Esophagus muscularis mucosa (tissue), 4 donors: ENCODE results near the gene PUS7. TPM values are rescaled to one million over a fixed set of nuclear protein-coding genes. Genes with fewer than 3 reads are reported as not detected.
"Not testable (repeated sequence)": the region's sequence is repeated elsewhere in the genome, so short reads cannot be mapped to it uniquely, and the experiment has no call there.

ENCODE experiments used
- DNase-seq: peaks from one replicate; pipeline ENCODE4 v3.0.0-alpha.2; 2017; ENCODE audit errors: extremely low spot score
- H3K27ac ChIP-seq, 4 donors: fragments of 200-600 bp; sonication (generic); replicated peaks in 1 of 4; 1 replicate in 3 of 4; 2 replicates in 1 of 4; pipeline ENCODE4 v1.5.1; 2016 to 2019; ENCODE audit warnings: mild to moderate bottlenecking in 1 of 4
- H3K27me3 ChIP-seq, 4 donors: fragments of 200-600 bp; sonication (generic); one replicate each; pipeline versions ENCODE4 v1.5.1 to v1.6.0; 2016 to 2019
- H3K36me3 ChIP-seq, 4 donors: fragments of 200-600 bp; sonication (generic); one replicate each; pipeline ENCODE4 v1.5.1; 2016 to 2019
- H3K4me1 ChIP-seq, 4 donors: fragments of 200-600 bp; sonication (generic); one replicate each; pipeline ENCODE4 v1.5.1; 2016 to 2019
- H3K4me3 ChIP-seq, 4 donors: fragments of 200-600 bp; sonication (generic); 1 replicate in 2 of 4; 2 replicates in 2 of 4; pipeline ENCODE4 v1.5.1; 2016 to 2019; ENCODE audit warnings: mild to moderate bottlenecking in 4 of 4, moderate library complexity in 1 of 4
- H3K9me3 ChIP-seq, 4 donors: fragments of 200-600 bp; sonication (generic); 1 replicate in 3 of 4; 2 replicates in 1 of 4; pipeline ENCODE4 v1.5.1; 2016 to 2019
- EP300 ChIP-seq: sonication (generic); formaldehyde crosslinking; IDR thresholded peaks from one replicate; pipeline ENCODE4 v1.6.1; 2017; ENCODE audit warnings: antibody characterized with exemption
- POLR2A ChIP-seq: fragments of 450-650 bp; IDR thresholded peaks from one replicate; pipeline ENCODE4 v1.6.1; 2017; ENCODE audit warnings: antibody characterized with exemption, moderate library complexity, mild to moderate bottlenecking, low read depth
- POLR2AphosphoS5 ChIP-seq, 2 donors: sonication (generic); formaldehyde crosslinking; IDR thresholded peaks; one replicate each; pipeline ENCODE4 v1.6.1; 2017; ENCODE audit warnings: antibody characterized with exemption in 2 of 2
- WGBS: methylation state at CpG from one replicate; pipeline ENCODE4 v1.1.5; 2018; 5-methylcytosine and 5-hydroxymethylcytosine counted together
- intact Hi-C: fragments of 100-400 bp; cut with DNase I; formaldehyde crosslinking; loops from one replicate; pipeline ENCODE4 v1.15.1; 2023
- total RNA-seq, 4 donors: library from RNA; depleted of rRNA; stranded (reverse); fragments of >200 nt; gene quantifications; one replicate each; pipeline versions ENCODE4 v1.1.0 to v1.2.1, GENCODE V29; 2016
- TF ChIP-seq, protein P1 (sequence below), 3 experiments: fragments of 200-600 bp in 2 of 3; fragments of 450-650 bp in 1 of 3; sonication (generic) in 2 of 3; IDR thresholded peaks; one replicate each; pipeline ENCODE4 v1.5.1; 2017 to 2019; ENCODE audit warnings: antibody characterized with exemption in 3 of 3, mild to moderate bottlenecking in 2 of 3, moderate library complexity in 1 of 3

The PUS7 gene
- total RNA-seq, 4 donors from 2014 or later, result 7.1 to 22.9 (median 12.7) TPM

DNA sequence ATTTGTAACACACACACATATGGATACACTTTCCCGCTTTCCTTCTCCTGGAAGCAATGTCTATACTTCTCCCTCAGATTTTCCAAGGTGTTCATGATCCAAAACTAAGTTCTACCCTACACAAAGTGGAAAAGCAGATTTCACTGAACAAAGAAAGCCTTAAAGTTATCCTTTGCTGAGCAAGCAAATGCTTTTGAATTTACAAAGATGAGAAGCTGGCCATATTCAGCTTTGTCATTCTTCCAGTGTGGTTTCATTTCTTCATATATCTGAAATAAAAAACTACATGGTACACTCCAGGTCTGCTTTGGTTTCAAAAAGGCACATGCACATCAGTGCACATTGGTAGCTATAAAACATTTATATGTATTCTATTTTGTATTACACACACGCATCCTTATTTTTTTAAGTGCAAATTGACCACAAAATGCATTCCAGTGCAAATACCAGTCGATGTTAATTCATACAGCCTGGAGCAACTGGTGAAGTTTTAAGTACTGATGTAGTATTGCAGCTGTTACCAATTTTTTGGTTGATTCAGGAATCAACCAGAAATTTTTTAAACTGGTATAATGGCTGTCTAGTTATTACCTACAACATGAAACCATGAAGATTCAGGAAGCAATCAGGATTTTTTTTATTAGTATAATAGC, 67.8 kb downstream of the PUS7 start:
- intact Hi-C loops, result no loop called here
- WGBS, result 77% methylated on average over 3 of the region's 3 CpGs
- Histone ChIP-seq H3K27me3 (no peaks in the 10 kb centered on the region), H3K36me3 (peaks cover 0 to 21% (median 12%) of the 10 kb centered on the region in 4 donors), H3K4me3 (no peak overlapping the region), H3K9me3 (no peaks in the 10 kb centered on the region), H3K4me1 (no peaks in the 10 kb centered on the region), H3K27ac (no peak overlapping the region)
- no peak for DNase-seq
- TF ChIP-seq, protein P1, sequence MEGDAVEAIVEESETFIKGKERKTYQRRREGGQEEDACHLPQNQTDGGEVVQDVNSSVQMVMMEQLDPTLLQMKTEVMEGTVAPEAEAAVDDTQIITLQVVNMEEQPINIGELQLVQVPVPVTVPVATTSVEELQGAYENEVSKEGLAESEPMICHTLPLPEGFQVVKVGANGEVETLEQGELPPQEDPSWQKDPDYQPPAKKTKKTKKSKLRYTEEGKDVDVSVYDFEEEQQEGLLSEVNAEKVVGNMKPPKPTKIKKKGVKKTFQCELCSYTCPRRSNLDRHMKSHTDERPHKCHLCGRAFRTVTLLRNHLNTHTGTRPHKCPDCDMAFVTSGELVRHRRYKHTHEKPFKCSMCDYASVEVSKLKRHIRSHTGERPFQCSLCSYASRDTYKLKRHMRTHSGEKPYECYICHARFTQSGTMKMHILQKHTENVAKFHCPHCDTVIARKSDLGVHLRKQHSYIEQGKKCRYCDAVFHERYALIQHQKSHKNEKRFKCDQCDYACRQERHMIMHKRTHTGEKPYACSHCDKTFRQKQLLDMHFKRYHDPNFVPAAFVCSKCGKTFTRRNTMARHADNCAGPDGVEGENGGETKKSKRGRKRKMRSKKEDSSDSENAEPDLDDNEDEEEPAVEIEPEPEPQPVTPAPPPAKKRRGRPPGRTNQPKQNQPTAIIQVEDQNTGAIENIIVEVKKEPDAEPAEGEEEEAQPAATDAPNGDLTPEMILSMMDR (IDR thresholded peaks at IDR 0.05), result no peak
- TF ChIP-seq POLR2AphosphoS5 (IDR thresholded peaks at IDR 0.05) (no peak), POLR2A (no peak), EP300 (no peak)

- no peaks in the 10 kb centered on the region for H3K9me3 ChIP-seq
- H3K36me3 ChIP-seq, result peaks cover 0 to 4% (median 2%) of the 10 kb centered on the region in 4 donors
- DNase-seq, result no peak
- intact Hi-C loops, result no loop called here
- WGBS, result 78% methylated on average over 2 of the region's 2 CpGs
- H3K27me3 ChIP-seq, result no peaks in the 10 kb centered on the region
- H3K4me1 ChIP-seq, result no peaks in the 10 kb centered on the region
- H3K4me3 ChIP-seq, result no peak overlapping the region
- no peak overlapping the region for H3K27ac ChIP-seq
- TF ChIP-seq POLR2AphosphoS5 (IDR thresholded peaks at IDR 0.05), result no peak
- TF ChIP-seq, protein P1 (IDR thresholded peaks at IDR 0.05), result no peak
- TF ChIP-seq EP300, result no peak
- TF ChIP-seq POLR2A, result no peak
Measured at GRCh38 chr7:105452085-105452484, 70.0 kb downstream of the PUS7 start.

GRCh38 chr7:105450870-105451269, 71.2 kb downstream of the PUS7 start:
- H3K4me1 ChIP-seq, H3K9me3 ChIP-seq, H3K27me3 ChIP-seq, DNase-seq, H3K36me3 ChIP-seq, intact Hi-C loops, H3K27ac ChIP-seq, H3K4me3 ChIP-seq: not testable (repeated sequence)
- 96% methylated on average over 5 of the region's 5 CpGs for WGBS

DNA sequence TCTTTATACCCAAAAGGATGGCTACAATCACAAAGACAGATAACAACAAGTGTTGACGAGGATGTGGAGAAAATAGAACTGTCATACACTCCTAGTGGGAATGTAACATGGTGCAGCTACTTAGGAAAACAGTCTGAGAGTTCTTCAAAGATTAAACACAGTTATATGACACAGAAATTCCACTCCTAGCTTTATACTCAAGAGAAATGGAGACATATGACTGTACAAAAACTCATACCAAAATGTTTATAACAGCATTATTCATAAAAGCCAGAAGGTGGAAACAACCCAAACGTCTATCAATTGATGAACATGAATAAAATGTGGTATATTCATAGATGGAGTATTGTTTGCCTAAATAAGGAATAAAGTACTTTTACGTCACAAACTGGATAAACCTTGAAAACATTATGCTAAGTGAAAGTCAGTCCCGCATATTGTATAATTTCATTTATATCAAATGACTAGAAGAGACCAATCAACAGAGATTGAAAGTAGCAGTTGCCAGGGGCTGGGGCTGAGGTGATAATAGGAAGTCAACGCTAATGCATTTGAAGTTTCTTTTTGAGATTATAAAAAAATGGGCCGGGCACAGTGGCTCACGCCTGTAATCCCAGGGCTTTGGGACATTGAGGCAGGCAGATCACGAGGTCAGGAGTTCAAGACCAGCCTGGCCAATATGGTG, 71.8 kb downstream of the PUS7 start:
- intact Hi-C loops, result no loop called here
- H3K9me3 ChIP-seq, result no peaks in the 10 kb centered on the region
- H3K4me1 ChIP-seq, result no peaks in the 10 kb centered on the region
- no peak for TF ChIP-seq POLR2AphosphoS5 (IDR thresholded peaks at IDR 0.05)
- no peak for TF ChIP-seq EP300
- TF ChIP-seq POLR2A, result no peak
- TF ChIP-seq, protein P1 (IDR thresholded peaks at IDR 0.05), result no peak
- WGBS, result 95% methylated on average over 8 of the region's 8 CpGs
- H3K27ac ChIP-seq, result no peak overlapping the region
- H3K36me3 ChIP-seq, result no peaks in the 10 kb centered on the region
- H3K4me3 ChIP-seq, result no peak overlapping the region
- no peak for DNase-seq
- no peaks in the 10 kb centered on the region for H3K27me3 ChIP-seq

- H3K4me3 ChIP-seq, result no peak overlapping the region
- no peaks in the 10 kb centered on the region for H3K27me3 ChIP-seq
- H3K36me3 ChIP-seq, result no peaks in the 10 kb centered on the region
- 93% methylated on average over 8 of the region's 8 CpGs for WGBS
- no peak overlapping the region for H3K27ac ChIP-seq
- TF ChIP-seq EP300, result no peak
- TF ChIP-seq POLR2A, result no peak
- TF ChIP-seq, protein P1 (IDR thresholded peaks at IDR 0.05), result no peak
- no peak for TF ChIP-seq POLR2AphosphoS5 (IDR thresholded peaks at IDR 0.05)
- H3K9me3 ChIP-seq, result no peaks in the 10 kb centered on the region
- no peaks in the 10 kb centered on the region for H3K4me1 ChIP-seq
- intact Hi-C loops, result no loop called here
- no peak for DNase-seq
Measured at GRCh38 chr7:105448181-105448580, 73.9 kb downstream of the PUS7 start.
